Right atrium auricular region (tissue), 2 donors: ENCODE results near the gene LRRC56. TPM values are rescaled to one million over a fixed set of nuclear protein-coding genes. Genes with fewer than 3 reads are reported as not detected.
"Not testable (repeated sequence)": the region's sequence is repeated elsewhere in the genome, so short reads cannot be mapped to it uniquely, and the experiment has no call there.

ENCODE experiments used
- DNase-seq: peaks from one replicate; pipeline ENCODE4 v3.0.0-alpha.2; 2019; ENCODE audit warnings: low spot score
- H3K27ac ChIP-seq, 2 donors: fragments of 200-600 bp; sonication (generic); 1 replicate in 1 of 2; 2 replicates in 1 of 2; pipeline ENCODE4 v1.5.1; 2016 to 2019
- H3K27me3 ChIP-seq, 2 donors: fragments of 200-600 bp; sonication (generic); one replicate each; pipeline versions ENCODE4 v1.5.1 to v1.6.0; 2017 to 2019
- H3K36me3 ChIP-seq: fragments of 200-600 bp; sonication (generic); one replicate; pipeline ENCODE4 v1.5.1; 2016
- H3K4me1 ChIP-seq, 2 donors: fragments of 200-600 bp; sonication (generic); one replicate each; pipeline versions ENCODE4 v1.5.1 to v1.6.0; 2017 to 2019
- H3K4me3 ChIP-seq, 2 donors: fragments of 200-600 bp; sonication (generic); 1 replicate in 1 of 2; 2 replicates in 1 of 2; pipeline ENCODE4 v1.5.1; 2017 to 2019; ENCODE audit warnings: mild to moderate bottlenecking in 1 of 2, moderate library complexity in 1 of 2
- H3K9me3 ChIP-seq, 2 donors: fragments of 200-600 bp; sonication (generic); one replicate each; pipeline ENCODE4 v1.5.1; 2019
- CTCF ChIP-seq, 2 donors: fragments of 200-600 bp; sonication (generic); IDR thresholded peaks; one replicate each; pipeline ENCODE4 v1.5.1; 2019; ENCODE audit warnings: antibody characterized with exemption in 2 of 2
- total RNA-seq, 2 donors: library from RNA; depleted of rRNA; stranded (reverse); fragments of >200 nt; gene quantifications; one replicate each; pipeline ENCODE4 v1.1.0, GENCODE V29; 2016

The LRRC56 gene
- total RNA-seq, 2 donors from 2014 or later, result 0.12 to 0.15 TPM

- TF ChIP-seq CTCF (IDR thresholded peaks at IDR 0.05), result no peak
- no peaks in the 10 kb centered on the region for H3K27me3 ChIP-seq
- H3K9me3 ChIP-seq, result no peaks in the 10 kb centered on the region
- DNase-seq, result no peak
- no peak overlapping the region for H3K27ac ChIP-seq
- H3K4me1 ChIP-seq, result peaks cover 0 to 8% of the 10 kb centered on the region in 2 donors
- H3K36me3 ChIP-seq, result no peaks in the 10 kb centered on the region
- no peak overlapping the region for H3K4me3 ChIP-seq
Measured at GRCh38 chr11:516400-516799, 20.9 kb upstream of the LRRC56 start.

GRCh38 chr11:516918-517685 lies 20.2 kb upstream of the LRRC56 start:
- not testable (repeated sequence) for H3K4me3 ChIP-seq, DNase-seq, H3K9me3 ChIP-seq, H3K4me1 ChIP-seq, H3K27ac ChIP-seq, H3K36me3 ChIP-seq, H3K27me3 ChIP-seq

GRCh38 chr11:518463-519202 lies 18.7 kb upstream of the LRRC56 start:
- peak; percentile 99 to 100 for TF ChIP-seq CTCF (IDR thresholded peaks at IDR 0.05)
- H3K27ac ChIP-seq, result peak overlapping the region; percentile 65 to 73

GRCh38 chr11:520428-521176 lies 16.7 kb upstream of the LRRC56 start:
- no peak for DNase-seq
- Histone ChIP-seq H3K9me3 (no peaks in the 10 kb centered on the region), H3K36me3 (no peaks in the 10 kb centered on the region), H3K4me3 (no peak overlapping the region), H3K27me3 (no peaks in the 10 kb centered on the region), H3K27ac (no peak overlapping the region), H3K4me1 (peaks cover 0 to 8% of the 10 kb centered on the region in 2 donors)
- no peak for TF ChIP-seq CTCF (IDR thresholded peaks at IDR 0.05)

More at GRCh38 chr11:518463-519202, 18.7 kb upstream of the LRRC56 start:
- Histone ChIP-seq H3K4me3 (peak overlapping the region; percentile 17 to 26), H3K27me3 (no peaks in the 10 kb centered on the region), H3K36me3 (no peaks in the 10 kb centered on the region), H3K4me1 (peaks cover 0 to 8% of the 10 kb centered on the region in 2 donors), H3K9me3 (no peaks in the 10 kb centered on the region)
- DNase-seq, result peak; percentile 96

- H3K27ac ChIP-seq, result no peak overlapping the region
- H3K9me3 ChIP-seq, result no peaks in the 10 kb centered on the region
- no peaks in the 10 kb centered on the region for H3K27me3 ChIP-seq
- no peaks in the 10 kb centered on the region for H3K36me3 ChIP-seq
- H3K4me1 ChIP-seq, result peaks cover 0 to 8% of the 10 kb centered on the region in 2 donors
- DNase-seq, result no peak
- TF ChIP-seq CTCF (IDR thresholded peaks at IDR 0.05), result no peak
- H3K4me3 ChIP-seq, result no peak overlapping the region
Measured at GRCh38 chr11:521177-521688, 16.1 kb upstream of the LRRC56 start.
